Thyroid gland (tissue), 4 donors: Measurements from ENCODE around the gene SUGCT. TPM values are rescaled to one million over a fixed set of nuclear protein-coding genes. Genes with fewer than 3 reads are reported as not detected.

ENCODE experiments used
- DNase-seq, 2 donors: peaks; one replicate each; pipeline ENCODE4 v3.0.0-alpha.2; 2019
- H3K27ac ChIP-seq, 3 donors: fragments of 200-600 bp; sonication (generic); 1 replicate in 2 of 3; 2 replicates in 1 of 3; pipeline ENCODE4 v1.5.1; 2016 to 2019; ENCODE audit warnings: mild to moderate bottlenecking in 1 of 3, moderate library complexity in 1 of 3
- H3K27me3 ChIP-seq: fragments of 200-600 bp; sonication (generic); one replicate; pipeline ENCODE4 v1.5.1; 2019
- H3K36me3 ChIP-seq, 2 donors: fragments of 200-600 bp; sonication (generic); one replicate each; pipeline ENCODE4 v1.5.1; 2016 to 2019
- H3K4me1 ChIP-seq, 2 donors: fragments of 200-600 bp; sonication (generic); one replicate each; pipeline ENCODE4 v1.5.1; 2017 to 2019
- H3K4me3 ChIP-seq, 3 donors: fragments of 200-600 bp; sonication (generic); replicated peaks in 1 of 3; 1 replicate in 2 of 3; 2 replicates in 1 of 3; pipeline ENCODE4 v1.5.1; 2016; ENCODE audit warnings: mild to moderate bottlenecking in 1 of 3
- H3K9me3 ChIP-seq: fragments of 200-600 bp; sonication (generic); one replicate; pipeline ENCODE4 v1.5.1; 2017
- POLR2A ChIP-seq, 2 donors: fragments of 450-650 bp; IDR thresholded peaks; one replicate each; pipeline ENCODE4 v1.6.1; 2017; ENCODE audit warnings: antibody characterized with exemption in 2 of 2, mild to moderate bottlenecking in 2 of 2, moderate library complexity in 1 of 2
- WGBS, 2 donors: methylation state at CpG; one replicate each; pipeline ENCODE4 v1.1.5; 2017; 5-methylcytosine and 5-hydroxymethylcytosine counted together
- intact Hi-C: fragments of 100-400 bp; cut with DNase I; formaldehyde crosslinking; loops from one replicate; pipeline ENCODE4 v1.15.1; 2023
- total RNA-seq, 4 donors: library from RNA; depleted of rRNA; stranded (reverse); fragments of >200 nt; gene quantifications; one replicate each; pipeline ENCODE4 v1.2.3, GENCODE V29; 2016
- TF ChIP-seq, protein P1 (sequence below), 6 experiments: fragments of 200-600 bp in 3 of 6; fragments of 450-650 bp in 3 of 6; sonication (generic) in 3 of 6; IDR thresholded peaks; one replicate each; pipeline ENCODE4 v1.5.1; 2016 to 2019; ENCODE audit warnings: antibody characterized with exemption in 6 of 6, mild to moderate bottlenecking in 2 of 6, inconsistent platforms in 1 of 6, moderate library complexity in 1 of 6

SUGCT gene
- total RNA-seq, 4 donors from 2014 or later = 1.3 to 15.2 (median 3.2) TPM

DNA sequence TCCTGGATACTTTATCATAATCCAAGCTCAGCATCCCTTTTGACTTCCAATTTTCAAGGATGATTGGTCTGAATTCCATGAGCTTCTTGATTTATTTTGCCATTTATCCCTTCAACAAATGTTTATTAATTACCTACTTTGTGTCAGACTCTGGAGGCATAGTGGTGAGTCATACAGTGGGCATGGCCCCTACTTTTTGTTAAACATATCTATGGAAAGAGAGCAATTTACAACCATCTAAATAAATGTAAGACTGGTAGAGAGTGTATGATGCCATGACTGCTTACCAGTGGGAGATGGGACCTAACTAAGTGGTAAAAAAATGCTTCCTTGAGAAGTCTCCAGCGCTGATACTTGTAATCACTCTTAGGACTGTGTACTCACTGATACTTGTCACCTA lies 286.6 kb downstream of the SUGCT start:
- Histone ChIP-seq H3K27me3 (no peaks in the 10 kb centered on the region), H3K9me3 (no peaks in the 10 kb centered on the region), H3K36me3 (no peaks in the 10 kb centered on the region), H3K4me1 (no peaks in the 10 kb centered on the region), H3K4me3 (no peak overlapping the region), H3K27ac (no peak overlapping the region)
- 90 to 100% methylated on average over 1 of the region's 1 CpG for WGBS, 2 donors
- intact Hi-C loops = no loop called here
- DNase-seq = no peak
- TF ChIP-seq POLR2A (IDR thresholded peaks at IDR 0.05) = no peak
- TF ChIP-seq, protein P1, sequence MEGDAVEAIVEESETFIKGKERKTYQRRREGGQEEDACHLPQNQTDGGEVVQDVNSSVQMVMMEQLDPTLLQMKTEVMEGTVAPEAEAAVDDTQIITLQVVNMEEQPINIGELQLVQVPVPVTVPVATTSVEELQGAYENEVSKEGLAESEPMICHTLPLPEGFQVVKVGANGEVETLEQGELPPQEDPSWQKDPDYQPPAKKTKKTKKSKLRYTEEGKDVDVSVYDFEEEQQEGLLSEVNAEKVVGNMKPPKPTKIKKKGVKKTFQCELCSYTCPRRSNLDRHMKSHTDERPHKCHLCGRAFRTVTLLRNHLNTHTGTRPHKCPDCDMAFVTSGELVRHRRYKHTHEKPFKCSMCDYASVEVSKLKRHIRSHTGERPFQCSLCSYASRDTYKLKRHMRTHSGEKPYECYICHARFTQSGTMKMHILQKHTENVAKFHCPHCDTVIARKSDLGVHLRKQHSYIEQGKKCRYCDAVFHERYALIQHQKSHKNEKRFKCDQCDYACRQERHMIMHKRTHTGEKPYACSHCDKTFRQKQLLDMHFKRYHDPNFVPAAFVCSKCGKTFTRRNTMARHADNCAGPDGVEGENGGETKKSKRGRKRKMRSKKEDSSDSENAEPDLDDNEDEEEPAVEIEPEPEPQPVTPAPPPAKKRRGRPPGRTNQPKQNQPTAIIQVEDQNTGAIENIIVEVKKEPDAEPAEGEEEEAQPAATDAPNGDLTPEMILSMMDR (IDR thresholded peaks at IDR 0.05) = no peak

DNA sequence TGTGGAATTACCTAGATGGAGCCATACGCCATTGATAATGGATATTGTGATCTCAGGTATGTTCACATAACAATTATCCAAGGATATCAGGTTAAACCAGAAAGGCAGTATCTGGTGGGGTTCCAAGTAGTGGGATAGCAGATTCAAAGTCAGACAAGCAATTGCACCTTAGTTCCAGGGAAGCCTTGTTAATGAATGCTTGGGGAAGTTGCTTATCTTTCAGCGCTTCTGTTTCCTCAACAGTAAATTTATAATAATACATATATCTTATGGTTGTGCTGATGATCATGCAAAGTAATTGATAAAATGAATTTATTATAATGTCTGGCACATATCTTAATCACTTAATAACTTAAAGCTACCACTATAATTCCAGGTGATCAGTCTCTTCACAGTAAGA lies 290.9 kb downstream of the SUGCT start:
- H3K4me1 ChIP-seq = no peaks in the 10 kb centered on the region
- no peak overlapping the region for H3K4me3 ChIP-seq
- no peaks in the 10 kb centered on the region for H3K36me3 ChIP-seq
- intact Hi-C loops = no loop called here
- H3K9me3 ChIP-seq = no peaks in the 10 kb centered on the region
- no peak for DNase-seq
- H3K27me3 ChIP-seq = no peaks in the 10 kb centered on the region
- 78 to 96% methylated on average over 2 of the region's 2 CpGs for WGBS, 2 donors
- no peak overlapping the region for H3K27ac ChIP-seq
- TF ChIP-seq, protein P1 (IDR thresholded peaks at IDR 0.05) = no peak
- TF ChIP-seq POLR2A (IDR thresholded peaks at IDR 0.05) = no peak

DNA sequence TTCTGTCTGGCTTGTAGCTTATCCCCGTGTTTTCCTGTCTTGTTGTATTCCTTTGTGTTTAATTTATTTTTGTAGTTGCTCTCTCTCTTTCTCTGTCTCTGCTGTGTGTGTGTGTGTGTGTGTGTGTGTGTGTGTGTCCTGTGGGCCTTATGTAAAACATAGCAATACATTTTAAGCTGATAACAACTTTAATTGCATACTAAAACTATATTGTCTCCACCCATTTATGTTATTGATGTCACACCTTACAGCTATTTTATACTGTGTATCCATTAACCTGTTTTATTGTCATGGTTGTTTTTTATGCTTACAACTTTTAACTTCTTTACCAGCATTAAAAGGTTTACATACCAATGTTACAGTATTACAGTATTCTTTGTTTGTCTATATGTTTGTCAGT lies 293.6 kb downstream of the SUGCT start:
- no peak for DNase-seq
- Histone ChIP-seq H3K36me3 (no peaks in the 10 kb centered on the region), H3K27me3 (no peaks in the 10 kb centered on the region), H3K9me3 (no peaks in the 10 kb centered on the region), H3K4me3 (no peak overlapping the region), H3K4me1 (no peaks in the 10 kb centered on the region), H3K27ac (no peak overlapping the region)
- 64 to 69% methylated on average over 1 of the region's 1 CpG for WGBS, 2 donors
- intact Hi-C loops = no loop called here
- TF ChIP-seq, protein P1 (IDR thresholded peaks at IDR 0.05) = no peak

DNA sequence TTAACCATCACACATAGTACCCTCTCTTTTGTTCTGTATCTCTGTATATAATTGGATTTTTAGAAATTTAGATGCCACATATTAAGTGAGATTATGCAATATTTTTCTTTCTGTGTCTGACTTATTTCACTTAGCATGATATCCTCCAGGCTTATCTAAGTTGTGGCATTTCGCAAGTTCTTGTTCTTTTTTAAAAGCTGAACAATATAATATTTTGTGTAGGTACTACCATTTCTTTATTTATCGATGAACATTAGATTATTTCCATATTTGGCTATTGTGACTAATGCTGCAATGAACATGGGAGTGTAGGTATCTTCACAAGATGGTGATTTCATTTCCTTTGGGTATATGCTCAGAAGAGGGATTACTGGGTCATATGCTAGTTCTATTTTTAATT lies 295.0 kb downstream of the SUGCT start:
- WGBS, 2 donors = 94 to 99% methylated on average over 2 of the region's 2 CpGs

DNA sequence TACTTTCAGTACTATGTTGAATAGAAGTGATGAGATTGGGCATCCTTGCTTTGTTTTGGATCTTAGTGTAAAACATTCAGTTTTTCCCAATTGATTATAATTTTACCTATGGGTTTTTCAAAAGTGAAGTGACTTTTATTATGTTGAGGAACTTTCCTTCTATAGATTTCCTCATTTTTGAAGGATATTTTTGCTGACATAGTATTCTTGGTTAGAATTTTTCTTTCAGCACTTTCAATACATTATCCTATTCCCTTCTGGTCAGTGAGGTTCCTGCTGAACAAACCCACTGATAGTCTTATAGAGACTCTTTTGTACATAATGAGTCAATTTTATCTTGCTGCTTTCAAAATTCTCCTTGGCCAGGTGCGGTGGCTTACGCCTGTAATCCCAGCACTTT lies 297.2 kb downstream of the SUGCT start:
- no peak overlapping the region for H3K4me3 ChIP-seq
- no peaks in the 10 kb centered on the region for H3K36me3 ChIP-seq
- 100% methylated on average over 2 of the region's 2 CpGs for WGBS, 2 donors
- DNase-seq = no peak
- intact Hi-C loops = no loop called here
- H3K4me1 ChIP-seq = no peaks in the 10 kb centered on the region
- H3K27ac ChIP-seq = no peak overlapping the region
- no peaks in the 10 kb centered on the region for H3K9me3 ChIP-seq
- TF ChIP-seq, protein P1 (IDR thresholded peaks at IDR 0.05) = no peak
- TF ChIP-seq POLR2A (IDR thresholded peaks at IDR 0.05) = no peak
- H3K27me3 ChIP-seq = no peaks in the 10 kb centered on the region

More for the DNA sequence above, 295.0 kb downstream of the SUGCT start:
- Histone ChIP-seq H3K4me3 (no peak overlapping the region), H3K36me3 (no peaks in the 10 kb centered on the region), H3K27ac (no peak overlapping the region), H3K27me3 (no peaks in the 10 kb centered on the region), H3K4me1 (no peaks in the 10 kb centered on the region), H3K9me3 (no peaks in the 10 kb centered on the region)
- no peak for DNase-seq
- intact Hi-C loops = no loop called here
- TF ChIP-seq, protein P1 (IDR thresholded peaks at IDR 0.05) = no peak
- TF ChIP-seq POLR2A (IDR thresholded peaks at IDR 0.05) = no peak
